Vagina (tissue), 2 donors: Measurements from ENCODE around the gene KRTAP10-4.

Experiments
- POLR2A ChIP-seq, 2 donors: fragments of 450-650 bp; IDR thresholded peaks; one replicate each; pipeline ENCODE4 v1.6.1; 2017; ENCODE audit warnings: antibody characterized with exemption in 2 of 2, mild to moderate bottlenecking in 2 of 2, moderate library complexity in 2 of 2
- TF ChIP-seq, protein P1 (sequence below), 3 experiments: fragments of 450-650 bp in 2 of 3; fragments of 200-600 bp in 1 of 3; sonication (generic) in 1 of 3; IDR thresholded peaks; one replicate each; pipeline ENCODE4 v1.5.1; 2017 to 2019; ENCODE audit warnings: antibody characterized with exemption in 3 of 3, mild to moderate bottlenecking in 2 of 3, moderate library complexity in 2 of 3

DNA sequence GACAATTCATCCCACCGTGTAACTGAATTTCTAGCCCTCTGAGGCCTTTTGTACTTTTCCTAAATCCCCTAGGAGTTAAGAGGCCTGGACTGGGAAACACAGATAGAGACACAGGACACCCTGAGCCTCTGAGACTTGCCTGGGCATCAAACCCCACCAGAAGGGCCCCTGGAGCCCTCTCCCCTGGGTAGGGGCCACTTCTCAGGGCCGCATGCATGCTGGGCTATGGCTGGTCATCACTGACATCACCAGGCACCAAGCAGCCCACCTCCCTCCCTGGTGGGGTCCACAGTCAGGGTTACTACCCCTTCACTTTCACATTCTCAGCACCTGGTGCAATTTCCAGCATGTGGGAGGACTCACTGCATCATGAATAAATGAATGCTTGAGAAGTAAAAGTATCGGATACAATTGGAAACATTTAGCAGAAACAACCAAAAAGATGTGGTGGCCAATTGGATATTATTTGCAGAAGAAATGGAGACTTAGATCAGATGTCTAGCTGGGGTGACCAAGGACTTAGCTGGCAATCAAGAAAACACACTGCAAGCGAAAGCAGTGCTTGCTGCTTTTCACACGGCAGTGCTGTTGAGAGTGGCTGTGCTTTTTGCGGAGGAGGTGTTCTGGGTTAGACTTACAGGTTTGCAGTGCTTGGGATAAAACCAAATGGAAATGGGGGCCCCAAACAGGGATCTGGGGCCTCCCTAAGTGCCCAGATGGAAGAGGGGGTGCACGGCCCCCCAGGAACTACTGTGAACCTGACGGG is 25.9 kb downstream of the KRTAP10-4 start:
- TF ChIP-seq, protein P1, sequence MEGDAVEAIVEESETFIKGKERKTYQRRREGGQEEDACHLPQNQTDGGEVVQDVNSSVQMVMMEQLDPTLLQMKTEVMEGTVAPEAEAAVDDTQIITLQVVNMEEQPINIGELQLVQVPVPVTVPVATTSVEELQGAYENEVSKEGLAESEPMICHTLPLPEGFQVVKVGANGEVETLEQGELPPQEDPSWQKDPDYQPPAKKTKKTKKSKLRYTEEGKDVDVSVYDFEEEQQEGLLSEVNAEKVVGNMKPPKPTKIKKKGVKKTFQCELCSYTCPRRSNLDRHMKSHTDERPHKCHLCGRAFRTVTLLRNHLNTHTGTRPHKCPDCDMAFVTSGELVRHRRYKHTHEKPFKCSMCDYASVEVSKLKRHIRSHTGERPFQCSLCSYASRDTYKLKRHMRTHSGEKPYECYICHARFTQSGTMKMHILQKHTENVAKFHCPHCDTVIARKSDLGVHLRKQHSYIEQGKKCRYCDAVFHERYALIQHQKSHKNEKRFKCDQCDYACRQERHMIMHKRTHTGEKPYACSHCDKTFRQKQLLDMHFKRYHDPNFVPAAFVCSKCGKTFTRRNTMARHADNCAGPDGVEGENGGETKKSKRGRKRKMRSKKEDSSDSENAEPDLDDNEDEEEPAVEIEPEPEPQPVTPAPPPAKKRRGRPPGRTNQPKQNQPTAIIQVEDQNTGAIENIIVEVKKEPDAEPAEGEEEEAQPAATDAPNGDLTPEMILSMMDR (IDR thresholded peaks at IDR 0.05), result no peak
- TF ChIP-seq POLR2A (IDR thresholded peaks at IDR 0.05), result no peak
